Fibroblast of pulmonary artery (primary cell): Measurements from ENCODE around the gene SLC25A21.
A peak's percentile ranks its signal among the peaks of the same experiment; 100 is the strongest.

Experiments
- DNase-seq: peaks from one replicate; pipeline ENCODE4 v3.0.0-alpha.2; 2010; ENCODE audit warnings: low read depth
- H3K4me3 ChIP-seq: replicated peaks from 2 replicates; pipeline ENCODE4 v1.5.1; 2011; ENCODE audit warnings: low read depth, mild to moderate bottlenecking, control low read depth, low read length, moderate library complexity
- TF ChIP-seq, protein P1 (sequence below): IDR thresholded peaks from 2 replicates; pipeline ENCODE4 v1.5.1; 2011; ENCODE audit warnings: mild to moderate bottlenecking, control low read depth, low read length, inconsistent platforms; ENCODE audit errors: missing control alignments

Gene SLC25A21

DNA sequence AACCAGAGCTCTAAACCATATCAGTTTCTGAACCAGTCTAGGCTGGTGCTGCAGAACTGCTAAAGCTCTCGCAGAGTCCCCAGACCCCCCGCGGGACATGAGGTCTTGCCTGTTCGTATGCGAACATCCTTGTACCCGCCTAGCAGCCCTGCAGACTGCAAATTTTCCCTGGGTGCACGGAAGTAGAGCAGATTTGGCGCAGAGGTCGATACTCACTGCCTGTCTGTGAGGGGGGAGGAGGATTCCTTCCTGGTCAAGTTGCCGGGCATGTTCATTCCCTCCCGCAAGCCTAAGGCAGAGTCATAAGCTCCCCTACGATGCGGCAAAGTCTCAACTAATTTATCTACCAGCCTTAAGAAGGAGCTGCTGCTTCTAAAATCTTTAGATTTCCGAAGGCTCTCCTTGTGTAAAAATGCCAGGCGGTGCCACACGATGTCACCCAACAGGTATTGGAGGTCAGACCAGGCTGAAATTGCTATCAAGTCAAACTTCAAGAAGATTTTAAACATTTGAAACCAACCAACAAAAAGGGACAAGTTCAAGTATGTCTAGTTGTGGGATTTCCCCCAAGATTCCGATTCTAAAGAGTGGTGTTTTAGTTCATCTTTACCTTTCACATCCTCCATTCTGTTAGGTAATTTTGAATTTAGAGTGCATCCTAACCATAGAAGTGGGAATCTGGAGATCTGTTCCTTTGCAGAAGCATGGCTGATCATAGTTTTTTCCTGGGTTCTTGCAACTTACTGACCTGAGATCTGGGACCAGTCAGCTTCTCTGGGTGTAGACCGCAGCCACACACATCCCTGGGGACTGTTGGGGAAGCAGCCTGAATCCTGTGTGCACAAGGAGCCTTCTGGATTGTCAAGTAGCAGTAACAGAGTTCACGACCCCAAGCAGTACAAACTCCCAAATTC is 512.3 kb downstream of the SLC25A21 start:
- no peak for DNase-seq
- TF ChIP-seq, protein P1, sequence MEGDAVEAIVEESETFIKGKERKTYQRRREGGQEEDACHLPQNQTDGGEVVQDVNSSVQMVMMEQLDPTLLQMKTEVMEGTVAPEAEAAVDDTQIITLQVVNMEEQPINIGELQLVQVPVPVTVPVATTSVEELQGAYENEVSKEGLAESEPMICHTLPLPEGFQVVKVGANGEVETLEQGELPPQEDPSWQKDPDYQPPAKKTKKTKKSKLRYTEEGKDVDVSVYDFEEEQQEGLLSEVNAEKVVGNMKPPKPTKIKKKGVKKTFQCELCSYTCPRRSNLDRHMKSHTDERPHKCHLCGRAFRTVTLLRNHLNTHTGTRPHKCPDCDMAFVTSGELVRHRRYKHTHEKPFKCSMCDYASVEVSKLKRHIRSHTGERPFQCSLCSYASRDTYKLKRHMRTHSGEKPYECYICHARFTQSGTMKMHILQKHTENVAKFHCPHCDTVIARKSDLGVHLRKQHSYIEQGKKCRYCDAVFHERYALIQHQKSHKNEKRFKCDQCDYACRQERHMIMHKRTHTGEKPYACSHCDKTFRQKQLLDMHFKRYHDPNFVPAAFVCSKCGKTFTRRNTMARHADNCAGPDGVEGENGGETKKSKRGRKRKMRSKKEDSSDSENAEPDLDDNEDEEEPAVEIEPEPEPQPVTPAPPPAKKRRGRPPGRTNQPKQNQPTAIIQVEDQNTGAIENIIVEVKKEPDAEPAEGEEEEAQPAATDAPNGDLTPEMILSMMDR: no peak
- H3K4me3 ChIP-seq: no peak overlapping the region

- no peak for DNase-seq
- H3K4me3 ChIP-seq: no peak overlapping the region
- TF ChIP-seq, protein P1: no peak
These were observed 513.2 kb downstream of the SLC25A21 start for GRCh38 chr14:36659010-36659821.

- H3K4me3 ChIP-seq: no peak overlapping the region
- TF ChIP-seq, protein P1: no peak
- DNase-seq: no peak
These were observed 514.0 kb downstream of the SLC25A21 start for GRCh38 chr14:36658123-36659009.

- TF ChIP-seq, protein P1: no peak
- DNase-seq: no peak
- H3K4me3 ChIP-seq: peak overlapping the region; percentile 12
These were observed 514.8 kb downstream of the SLC25A21 start for GRCh38 chr14:36657399-36658122.

- no peak overlapping the region for H3K4me3 ChIP-seq
- TF ChIP-seq, protein P1: no peak
- no peak for DNase-seq
These were observed 515.6 kb downstream of the SLC25A21 start for GRCh38 chr14:36656687-36657398.
